GM18861 (cell line): ENCODE results near the gene TRIM40.
A peak's percentile ranks its signal among the peaks of the same experiment; 100 is the strongest.
"Not testable (repeated sequence)": the region's sequence is repeated elsewhere in the genome, so short reads cannot be mapped to it uniquely, and the experiment has no call there.

Source experiments
- ATAC-seq: cut with Tn5 transposase; IDR thresholded peaks from one replicate; pipeline ENCODE4 v1.9.1; 2021; ENCODE audit not compliant: unreplicated experiment

The TRIM40 gene

DNA sequence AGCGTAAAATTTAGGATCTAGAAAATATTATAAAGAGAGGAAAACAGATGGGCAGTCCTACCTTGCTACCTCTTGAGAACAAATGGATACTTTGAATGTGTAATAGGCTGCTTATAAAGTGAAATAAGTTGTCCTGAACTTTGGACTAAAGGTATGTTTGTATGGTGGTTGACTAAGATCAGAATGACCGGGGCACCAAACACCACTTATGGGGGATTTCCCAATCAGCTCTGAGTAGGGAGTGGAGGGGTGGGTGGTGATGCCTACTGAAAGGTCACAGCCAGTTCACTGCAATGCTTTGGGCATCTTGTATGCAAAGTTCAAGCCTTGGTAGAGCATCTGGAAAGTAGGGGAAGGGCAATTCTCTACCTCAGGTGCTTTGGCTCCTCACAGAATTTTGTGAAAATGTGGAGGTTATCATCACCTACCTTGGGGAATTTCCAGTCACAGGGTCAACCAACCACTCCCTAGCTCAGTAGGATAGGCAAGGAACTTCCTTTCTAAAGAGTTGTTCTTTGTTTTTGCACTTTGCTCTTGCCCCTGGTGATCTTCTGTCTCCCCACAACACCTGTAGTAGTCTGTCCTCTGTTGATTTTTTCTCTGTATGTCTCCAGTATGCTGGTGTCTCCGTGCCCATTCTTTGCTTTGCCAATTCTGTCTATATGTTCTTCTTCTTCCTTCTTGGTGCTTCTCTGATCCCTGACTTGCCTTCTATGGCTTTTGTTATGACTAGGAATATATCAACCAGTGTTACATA lies 22.8 kb upstream of the TRIM40 start, which contains the start of gene TRIM31:
TRIM31 (minus strand) TSS at position 88 of the 757 bp plus-strand sequence. CDS start 285 bp downstream, outside the sequence.
- peak; percentile 71 for ATAC-seq

DNA sequence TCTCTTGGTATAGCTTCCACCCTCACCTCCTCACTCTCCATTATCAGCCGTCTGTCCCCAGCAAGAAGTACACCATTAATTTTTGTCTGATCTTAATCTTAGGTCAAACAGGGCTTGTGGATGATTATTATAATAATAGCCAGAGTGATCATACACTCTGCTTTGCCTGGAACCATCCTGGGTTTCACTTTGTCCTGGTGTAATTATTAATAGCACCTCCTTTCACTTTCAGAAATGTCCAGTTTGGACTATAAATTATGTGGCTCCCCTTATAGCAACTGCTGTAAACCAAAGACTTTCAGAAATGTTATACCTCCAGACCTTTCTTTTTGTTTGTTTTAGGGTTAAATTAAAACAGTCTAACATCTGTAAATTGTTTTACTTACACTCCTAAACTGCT lies 22.1 kb upstream of the TRIM40 start:
- ATAC-seq: no peak

DNA sequence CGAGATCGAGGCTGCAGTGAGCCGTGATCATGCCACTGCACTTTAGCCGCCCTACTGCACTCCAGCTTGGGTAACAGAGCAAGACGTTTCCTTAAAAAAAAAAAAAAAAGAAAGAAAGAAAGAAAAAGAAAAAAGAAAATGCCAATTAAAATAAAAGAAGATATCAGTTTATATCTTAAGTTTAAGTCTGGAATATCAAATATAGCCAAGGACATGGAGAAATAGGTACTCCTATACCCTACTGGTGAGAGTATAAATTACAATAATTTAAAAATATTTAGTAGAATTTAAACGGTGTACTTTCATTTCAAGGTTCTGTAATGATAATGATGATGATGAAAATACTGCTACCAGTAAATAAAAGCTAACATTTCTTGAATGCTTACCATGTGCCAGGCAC lies 19.2 kb upstream of the TRIM40 start:
- ATAC-seq: no peak

DNA sequence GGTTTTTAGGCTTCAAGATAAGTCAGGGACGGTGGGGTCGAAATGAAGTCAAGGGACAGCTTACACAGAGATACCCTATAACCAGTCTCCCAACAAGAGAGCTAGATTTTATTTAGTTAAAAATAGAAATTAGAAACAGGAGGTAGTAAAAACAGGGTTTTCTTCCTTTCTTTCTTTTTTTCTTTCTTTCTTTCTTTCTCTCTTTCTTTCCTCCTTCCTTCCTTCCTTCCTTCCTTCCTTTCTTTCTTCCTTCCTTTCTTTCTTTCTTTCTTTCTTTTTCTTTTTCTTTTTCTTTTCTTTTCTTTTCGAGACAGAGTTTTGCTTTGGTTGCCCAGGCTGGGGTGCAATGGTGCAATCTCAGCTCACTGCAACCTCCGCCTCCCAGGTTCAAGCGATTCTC lies 17.2 kb upstream of the TRIM40 start:
- ATAC-seq: not testable (repeated sequence)

- ATAC-seq: no peak
Measured at GRCh38 chr6:30121446-30122366, 14.2 kb upstream of the TRIM40 start.

DNA sequence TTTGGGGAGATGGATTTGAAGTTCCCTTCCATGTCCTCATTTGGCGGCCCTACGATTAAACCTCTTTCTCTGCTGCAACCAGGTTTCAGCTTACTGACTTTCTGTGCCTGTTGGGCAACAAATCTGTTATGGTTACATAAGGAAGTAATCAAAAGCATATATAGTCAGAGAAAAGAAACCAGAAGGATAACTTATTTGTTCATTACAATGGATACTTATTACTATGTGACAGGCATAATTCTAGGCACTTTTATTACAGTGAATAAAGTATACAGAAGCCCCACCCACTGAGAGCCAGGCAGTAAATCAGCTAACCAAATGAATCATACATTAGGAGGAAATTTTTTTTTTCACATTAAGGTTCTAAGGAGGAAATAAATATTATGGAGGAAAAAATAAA lies 13.4 kb upstream of the TRIM40 start:
- ATAC-seq: no peak

- ATAC-seq: no peak
Measured at GRCh38 chr6:30127238-30128093, 8.5 kb upstream of the TRIM40 start.

- no peak for ATAC-seq
Measured at GRCh38 chr6:30129265-30130178, 6.4 kb upstream of the TRIM40 start.

DNA sequence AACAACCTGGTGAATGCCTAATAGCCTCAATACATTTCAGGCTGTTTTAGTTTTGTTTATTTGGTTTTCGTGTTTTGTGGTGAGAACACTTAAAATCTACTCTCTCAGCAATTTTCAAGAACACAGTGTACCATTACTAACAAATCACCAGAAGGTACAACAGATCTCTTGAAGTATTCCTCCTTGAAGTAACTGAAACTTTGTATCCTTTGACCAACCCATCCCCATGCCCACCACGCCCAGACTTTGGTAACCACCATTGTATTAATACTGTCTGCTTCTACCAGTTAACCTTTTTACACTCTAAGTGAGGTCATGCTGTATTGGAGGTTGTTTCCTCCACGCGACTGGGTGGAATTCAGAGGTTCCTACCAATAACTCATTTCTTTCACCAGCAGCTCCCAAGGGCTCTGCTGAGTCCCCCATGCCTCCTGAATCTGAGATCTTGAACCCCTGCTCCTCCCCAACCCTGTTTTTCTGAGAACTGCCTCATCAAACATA lies 5.7 kb upstream of the TRIM40 start:
- no peak for ATAC-seq

DNA sequence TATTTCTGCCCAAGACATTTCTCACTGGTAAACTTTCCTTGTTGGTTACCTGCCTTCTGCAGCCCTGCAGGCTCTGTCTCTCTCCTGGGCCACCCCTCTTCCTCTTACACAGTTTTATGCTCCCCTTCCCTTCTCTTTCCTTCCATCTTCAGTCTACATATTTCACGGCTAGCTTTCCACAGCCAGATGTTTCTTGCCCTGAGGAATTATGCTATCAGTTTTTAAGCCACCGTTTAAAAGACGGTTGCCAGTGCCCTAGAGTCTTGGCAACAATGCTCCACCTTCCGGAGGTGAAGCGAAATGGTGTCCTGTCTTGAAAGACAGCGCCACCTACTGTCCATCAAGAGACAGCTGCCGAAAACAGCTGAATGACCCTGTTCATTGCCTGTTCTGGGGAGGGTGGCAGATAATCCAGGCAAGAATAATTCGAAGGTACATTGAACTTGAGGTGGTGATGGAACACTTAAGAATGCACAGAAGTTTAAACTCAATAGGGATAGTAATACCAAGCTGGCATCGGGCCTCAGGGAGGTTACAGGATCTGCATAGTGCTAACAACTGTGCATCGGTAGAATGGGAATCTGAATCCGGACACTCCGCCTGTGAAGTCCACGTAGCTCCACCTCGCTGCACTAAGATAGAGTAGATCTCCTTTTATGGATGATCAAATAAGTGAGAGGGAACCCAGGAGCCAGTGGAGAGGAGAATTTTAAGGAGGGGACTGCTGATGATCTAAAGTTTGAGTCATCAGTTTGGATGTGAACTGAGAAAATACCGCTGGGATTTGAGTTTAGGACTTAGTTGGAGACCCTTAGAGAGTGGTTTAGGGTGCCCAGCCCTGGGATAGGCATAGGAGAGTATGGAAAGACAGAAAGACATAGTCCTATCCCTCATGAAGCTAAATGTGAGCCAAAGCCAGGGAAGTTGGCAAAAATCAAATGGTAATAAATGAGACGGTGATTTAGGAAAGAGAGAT lies 4.8 kb upstream of the TRIM40 start:
- ATAC-seq: peak; percentile 69

GRCh38 chr6:30131947-30132497 lies 3.9 kb upstream of the TRIM40 start:
- no peak for ATAC-seq

DNA sequence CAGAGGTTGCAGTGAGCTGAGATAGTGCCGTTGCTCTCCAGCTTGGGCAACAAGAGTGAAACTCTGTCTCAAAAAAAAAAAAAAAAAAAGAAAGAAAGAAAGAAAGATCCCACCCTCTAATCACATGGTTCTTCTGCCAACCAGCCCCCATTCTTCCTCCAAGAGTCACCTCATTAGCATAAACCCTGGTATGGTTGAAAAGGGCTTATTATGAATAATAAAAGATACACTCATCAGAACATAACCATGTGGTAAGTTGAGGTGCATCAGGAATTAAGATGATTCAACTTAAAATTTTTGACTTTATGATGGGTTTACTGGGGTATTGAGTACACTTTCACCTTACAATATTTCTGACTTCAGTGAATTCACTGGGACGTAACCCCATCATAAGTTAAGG lies 793 bp upstream of the TRIM40 start:
- ATAC-seq: no peak

DNA sequence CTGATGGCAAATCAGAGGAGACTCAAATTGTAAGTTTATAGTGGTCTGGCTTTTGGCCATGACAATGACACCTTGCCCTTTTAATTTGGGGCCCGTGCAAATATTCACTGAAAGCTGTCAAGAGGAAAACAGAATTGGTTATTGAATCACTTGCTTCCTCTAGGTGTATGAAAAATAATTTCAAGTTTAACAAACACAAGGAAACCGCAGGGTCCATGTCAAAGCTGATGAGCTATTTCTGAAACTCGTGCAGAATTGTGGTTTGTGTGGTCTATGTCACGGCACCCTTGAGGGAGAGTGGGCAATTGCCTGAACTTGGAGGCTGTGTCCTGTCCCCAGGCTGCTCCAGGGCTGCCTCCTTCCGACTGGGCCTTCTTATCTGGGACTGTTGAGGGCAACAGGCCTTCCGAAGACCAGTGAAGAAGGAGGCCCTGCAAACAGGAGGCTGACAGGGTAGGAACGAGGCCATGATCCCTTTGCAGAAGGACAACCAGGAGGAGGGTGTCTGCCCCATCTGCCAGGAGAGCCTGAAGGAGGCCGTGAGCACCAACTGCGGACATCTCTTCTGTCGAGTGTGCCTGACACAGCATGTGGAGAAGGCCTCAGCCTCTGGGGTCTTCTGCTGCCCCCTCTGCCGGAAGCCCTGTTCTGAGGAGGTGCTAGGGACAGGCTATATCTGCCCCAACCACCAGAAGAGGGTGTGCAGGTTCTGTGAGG lies 788 bp downstream of the TRIM40 start:
- no peak for ATAC-seq

DNA sequence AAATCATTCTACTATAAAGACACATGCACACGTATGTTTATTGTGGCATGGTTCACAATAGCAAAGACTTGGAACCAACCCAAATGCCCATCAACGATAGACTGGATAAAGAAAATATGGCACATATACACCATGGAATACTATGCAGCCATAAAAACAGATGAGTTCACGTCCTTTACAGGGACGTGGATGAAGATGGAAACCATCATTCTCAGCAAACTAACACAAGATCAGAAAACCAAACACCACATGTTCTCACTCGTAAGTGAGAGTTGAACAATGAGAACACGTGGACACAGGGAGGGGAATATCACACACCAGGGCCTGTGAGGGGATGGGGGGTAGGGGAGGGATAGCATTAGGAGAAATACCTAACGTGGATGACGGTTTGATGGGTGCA lies 4.3 kb downstream of the TRIM40 start:
- not testable (repeated sequence) for ATAC-seq

GRCh38 chr6:30142665-30143064 lies 6.7 kb downstream of the TRIM40 start:
- ATAC-seq: no peak

- no peak for ATAC-seq
Measured at GRCh38 chr6:30143780-30144179, 7.8 kb downstream of the TRIM40 start.

- ATAC-seq: no peak
Measured at GRCh38 chr6:30144811-30145210, 8.9 kb downstream of the TRIM40 start.

GRCh38 chr6:30145818-30146217 lies 9.9 kb downstream of the TRIM40 start:
- no peak for ATAC-seq
